Head of caudate nucleus (tissue), 42 donors: ENCODE measurements around the gene KRTAP5-4.

Experiments
- DNase-seq, 42 donors: peaks; one replicate each; pipeline versions ENCODE4 v3.0.0 to v3.0.0-alpha.2; 2020 to 2021; ENCODE audit warnings: mixed read lengths in 7 of 42
- intact Hi-C: fragments of 100-400 bp; cut with DNase I; formaldehyde crosslinking; loops from one replicate; pipeline ENCODE4 v1.15.0; 2022

KRTAP5-4 gene

DNA sequence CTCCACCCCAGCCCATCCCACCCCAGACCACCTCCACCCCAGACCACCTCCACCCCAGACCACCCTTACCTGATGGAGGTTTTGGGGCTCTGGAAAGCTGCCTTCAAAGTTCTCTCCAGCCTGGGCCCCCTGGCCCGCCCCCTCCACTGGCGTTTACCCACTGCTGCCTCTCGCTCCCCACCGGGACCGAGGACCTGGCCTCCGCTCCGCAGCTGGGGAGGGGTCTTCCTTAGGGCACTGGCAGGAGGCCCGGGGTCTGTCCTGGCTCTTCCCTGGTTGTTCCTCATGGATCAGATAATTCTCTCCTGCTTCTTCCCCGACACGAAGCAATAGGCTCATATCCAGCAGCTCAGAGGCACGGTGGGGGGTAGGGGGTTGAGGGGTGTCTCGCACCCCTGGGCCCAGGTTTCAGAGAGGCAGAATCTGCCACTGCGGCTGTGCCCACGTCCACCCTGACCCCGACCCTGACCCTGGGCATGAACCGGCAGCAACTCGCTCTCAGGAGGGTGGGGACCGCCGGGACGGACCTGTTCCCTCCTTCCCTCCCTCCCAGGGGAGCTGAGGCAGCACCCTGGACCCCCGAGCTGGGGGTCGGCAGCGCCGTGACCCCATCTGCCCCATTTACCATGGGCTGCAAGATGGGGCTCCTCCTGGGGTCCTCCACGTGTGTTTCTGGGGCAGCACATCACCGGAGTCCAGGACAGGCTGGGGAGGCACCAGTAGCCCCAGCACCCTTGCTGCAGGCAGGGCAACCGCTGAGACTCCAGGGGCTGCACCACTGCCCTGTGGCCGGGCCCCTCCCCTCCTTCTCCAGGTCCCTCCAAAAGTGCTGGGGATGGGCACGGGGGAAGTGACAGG is 20.6 kb upstream of the KRTAP5-4 start:
- intact Hi-C loops = no loop called here
- no peak for DNase-seq

DNA sequence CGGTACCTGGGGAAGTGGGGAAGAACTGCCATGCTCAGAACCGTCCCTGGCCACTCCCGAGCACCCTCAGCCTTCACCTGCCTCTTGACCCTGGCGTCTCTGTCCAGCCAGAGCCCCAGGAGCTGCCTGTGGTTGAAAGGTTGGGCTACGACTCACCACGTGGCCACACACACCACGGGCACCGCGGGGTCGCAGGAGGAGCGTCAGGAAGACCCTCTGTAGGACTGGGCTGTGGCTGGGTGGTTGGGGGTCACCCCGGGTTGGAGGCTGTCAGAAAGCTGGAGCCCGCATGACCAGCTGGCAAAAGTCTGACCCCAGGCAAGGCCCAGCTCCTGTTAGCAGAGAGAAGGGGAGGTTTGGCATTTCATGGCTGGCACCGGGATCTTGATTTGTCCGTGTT is 19.2 kb upstream of the KRTAP5-4 start:
- DNase-seq = no peak
- intact Hi-C loops = no loop called here

DNA sequence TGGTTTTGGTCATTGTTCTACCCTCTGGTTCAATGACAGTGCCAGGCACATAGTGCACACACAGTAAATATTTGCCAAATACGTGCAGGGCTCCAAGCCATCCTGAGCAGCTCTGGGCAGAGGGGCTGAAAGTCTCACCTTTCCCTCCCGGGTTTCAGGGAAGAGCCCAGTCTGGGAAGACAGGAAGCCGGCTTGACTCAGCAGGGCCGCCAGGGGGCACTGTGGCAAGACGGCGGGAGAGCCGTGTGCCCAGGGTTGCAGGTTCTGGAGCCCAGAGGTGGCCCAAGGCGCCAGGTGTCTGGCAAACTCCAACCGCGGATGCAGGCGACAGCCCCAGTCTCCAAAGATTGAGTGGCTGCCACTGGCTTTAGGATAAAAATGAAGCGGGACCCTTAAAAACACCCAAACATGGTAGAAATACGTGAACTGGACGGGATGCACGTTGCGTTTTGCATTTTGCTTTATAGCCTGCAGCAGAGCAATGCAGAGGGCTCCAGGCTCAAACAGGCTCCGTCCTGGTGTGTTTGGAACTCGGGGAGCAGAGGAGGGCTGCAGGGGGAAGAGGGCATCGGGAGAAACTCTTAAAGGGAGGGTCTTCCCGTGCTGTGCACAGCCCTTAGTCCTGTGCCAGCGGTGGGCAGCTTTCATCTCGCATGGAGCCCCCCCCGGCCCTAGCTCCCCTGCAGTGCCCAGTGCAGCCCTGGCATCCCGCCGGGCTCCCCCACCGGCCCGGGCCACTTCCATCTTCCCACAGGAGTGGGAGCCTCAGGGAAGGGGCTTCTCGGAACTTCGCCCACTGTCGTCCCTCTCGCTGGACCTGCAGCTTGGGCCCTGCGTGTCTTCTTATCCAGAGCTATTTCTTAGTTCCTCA is 18.4 kb upstream of the KRTAP5-4 start:
- DNase-seq = peak in 35 of 42 donors; percentile 12 to 71 (median 49)
- intact Hi-C loops = no loop called here

DNA sequence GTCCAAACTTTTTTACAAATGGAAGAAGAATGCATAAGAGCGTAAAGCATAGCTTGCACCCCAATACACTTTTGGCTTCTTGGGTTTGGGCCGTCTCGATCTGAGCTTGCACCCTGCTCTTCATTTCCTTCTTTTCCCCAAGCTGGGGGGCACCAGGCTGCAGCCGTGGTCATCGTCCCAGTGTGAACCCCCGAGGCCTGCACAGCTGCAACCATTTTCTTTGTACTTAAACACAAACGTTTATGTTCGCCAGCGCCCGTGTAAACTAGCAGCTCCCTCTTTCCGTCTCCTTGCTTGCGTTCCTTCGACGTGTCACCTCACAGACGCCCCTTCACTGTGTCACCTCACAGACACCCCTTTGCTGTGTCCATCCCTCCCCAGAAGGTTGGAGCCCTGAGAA is 17.7 kb upstream of the KRTAP5-4 start:
- intact Hi-C loops = no loop called here
- DNase-seq = no peak

DNA sequence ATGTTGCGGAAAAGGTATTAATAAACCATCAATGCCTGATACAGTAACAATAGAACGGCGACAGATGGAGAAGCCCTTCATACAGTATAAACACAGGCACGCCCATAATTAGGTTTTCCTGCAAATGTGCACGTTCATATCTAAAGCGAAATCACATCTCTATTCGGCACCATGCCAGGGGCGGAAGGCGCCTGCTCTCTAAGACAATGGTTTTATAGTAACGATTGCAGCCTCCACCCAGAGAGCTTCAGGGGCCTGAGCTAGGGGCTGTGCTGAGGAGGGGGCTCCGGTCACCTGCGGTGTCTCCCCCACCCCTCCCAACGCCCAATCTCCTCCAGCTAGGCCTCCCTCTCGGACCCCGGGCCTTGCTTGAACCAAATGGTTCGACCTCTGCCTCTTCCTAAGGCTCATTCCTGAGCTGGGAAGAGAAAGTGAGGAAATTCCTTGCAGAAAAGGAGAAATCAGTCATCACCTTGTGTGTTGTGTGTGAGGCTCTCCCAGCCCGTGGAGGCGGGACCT is 17.2 kb upstream of the KRTAP5-4 start:
- intact Hi-C loops = no loop called here
- DNase-seq = no peak

DNA sequence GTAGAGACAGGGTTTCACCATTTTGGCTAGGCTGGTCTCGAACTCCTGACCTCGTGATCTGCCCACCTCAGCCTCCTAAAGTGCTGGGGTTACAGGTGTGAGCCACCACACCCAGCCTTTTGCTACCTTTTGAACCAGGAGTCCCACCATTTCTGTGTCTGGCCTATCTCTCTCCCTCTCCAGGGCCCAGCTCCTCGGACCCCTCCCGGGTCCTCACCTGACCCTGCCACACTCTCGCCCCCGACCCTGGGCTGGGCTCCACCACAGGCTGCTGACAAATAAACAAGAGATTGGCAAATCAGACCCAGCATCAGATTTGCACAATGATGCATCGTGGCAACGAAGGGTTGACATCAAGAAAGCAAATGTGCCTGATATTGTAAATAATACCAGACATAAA is 16.4 kb upstream of the KRTAP5-4 start:
- DNase-seq = no peak
- intact Hi-C loops = no loop called here

DNA sequence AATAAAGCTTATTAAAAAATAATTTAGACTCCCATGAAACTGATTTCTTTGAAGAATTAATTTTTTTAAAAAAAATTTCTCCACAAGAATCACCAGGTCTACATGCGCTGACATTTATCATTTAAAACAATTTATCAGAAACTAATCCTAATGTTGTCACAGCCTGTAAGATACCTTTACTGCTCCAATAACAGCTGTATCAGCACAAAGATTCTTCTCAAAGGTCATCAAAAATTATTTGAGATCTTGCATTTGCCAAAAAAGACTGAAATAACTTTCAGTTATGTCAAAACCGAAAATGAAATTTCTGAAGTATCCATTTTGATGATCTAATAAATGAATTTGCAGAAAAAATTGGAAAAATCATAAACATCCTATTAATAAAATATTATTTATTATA is 15.7 kb upstream of the KRTAP5-4 start:
- DNase-seq = no peak
- intact Hi-C loops = no loop called here

DNA sequence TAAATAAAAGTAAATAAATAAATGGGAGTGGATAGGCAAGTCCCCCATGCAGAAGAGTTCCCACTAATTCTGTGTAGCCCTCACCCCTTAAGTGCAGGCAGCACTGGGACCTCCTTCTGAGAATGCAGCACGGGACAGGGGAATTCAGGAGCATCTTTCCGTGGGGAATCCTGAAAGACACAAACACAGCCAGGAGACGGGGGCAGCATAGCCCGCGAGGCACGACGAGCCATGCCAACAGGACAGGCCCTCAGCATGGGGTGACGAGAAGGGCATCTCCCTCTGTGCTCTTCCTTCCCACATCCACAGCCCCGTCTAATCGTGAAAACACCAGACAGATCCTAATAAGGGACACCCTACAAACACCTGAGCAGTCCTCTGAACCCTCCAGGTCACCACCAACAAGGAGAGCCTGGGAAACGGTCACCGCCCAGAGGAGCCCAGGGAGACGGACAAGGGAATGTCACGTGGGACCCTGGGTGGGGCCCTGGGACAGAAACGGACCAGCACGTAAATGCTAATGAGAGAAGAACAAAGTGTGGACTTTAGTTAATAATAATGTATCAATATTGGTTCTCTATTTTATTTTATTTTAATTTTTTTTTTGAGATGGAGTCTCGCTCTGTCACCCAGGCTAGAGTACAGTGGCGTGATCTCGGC is 14.5 kb upstream of the KRTAP5-4 start:
- DNase-seq = no peak
- intact Hi-C loops = no loop called here

DNA sequence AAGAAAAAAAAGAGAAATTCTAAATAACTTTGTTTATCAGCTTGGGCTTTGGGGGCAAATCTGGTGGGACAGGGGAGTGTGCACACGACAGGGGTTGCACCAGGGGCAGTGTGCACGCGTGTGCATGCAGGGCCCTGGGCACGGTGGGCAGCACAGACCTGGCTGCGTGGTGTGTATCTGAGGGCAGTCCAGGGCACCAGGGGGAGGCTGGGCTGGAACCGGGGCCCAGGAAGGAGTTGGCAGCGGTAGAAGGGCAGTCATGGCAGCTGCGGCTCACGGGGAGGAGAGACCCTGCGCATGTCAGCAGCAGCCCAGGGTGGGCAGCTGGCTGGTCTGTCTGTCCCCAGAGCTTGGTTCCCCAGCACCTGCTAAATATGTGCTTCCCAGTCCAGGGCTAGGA is 11.9 kb upstream of the KRTAP5-4 start:
- no peak for DNase-seq
- intact Hi-C loops = loop anchor here (5.0 kb wide), 1 partner anchor 87 kb away; no protein-coding TSS in a partner anchor

DNA sequence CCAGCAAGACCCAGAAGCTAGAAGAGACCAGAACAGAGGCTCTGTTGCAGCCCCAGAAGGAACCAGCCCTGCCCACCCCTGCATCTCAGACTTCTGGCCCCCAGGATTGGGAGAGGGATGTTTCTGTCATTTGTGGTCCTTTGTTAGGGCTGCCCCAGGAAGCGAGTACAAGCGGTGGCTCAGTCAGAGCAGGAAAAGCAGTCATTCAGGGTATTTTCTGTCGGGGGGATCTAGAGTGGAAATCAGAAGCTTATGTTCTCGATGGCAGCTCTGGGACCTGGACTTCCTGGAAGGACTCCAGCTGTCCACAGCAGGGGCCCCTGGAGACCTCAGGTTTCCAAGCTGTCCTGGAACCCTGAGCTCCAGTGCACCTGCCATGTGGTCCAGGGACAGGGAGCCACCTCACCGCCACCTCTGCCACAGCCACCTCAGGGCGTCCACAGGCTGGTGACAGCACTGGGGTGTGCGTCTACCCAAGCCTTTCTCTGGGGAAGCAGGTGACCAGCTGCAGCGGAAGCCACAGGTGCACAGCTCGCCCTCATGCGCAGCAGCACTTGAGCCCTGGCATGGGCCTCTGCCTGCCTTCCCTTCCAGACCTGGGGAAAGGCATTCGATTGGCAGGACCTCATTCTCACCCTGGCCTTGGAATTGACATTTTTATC is 10.2 kb upstream of the KRTAP5-4 start:
- DNase-seq = no peak
- intact Hi-C loops = loop anchor here (5.0 kb wide), 1 partner anchor 85 kb away; no protein-coding TSS in a partner anchor

DNA sequence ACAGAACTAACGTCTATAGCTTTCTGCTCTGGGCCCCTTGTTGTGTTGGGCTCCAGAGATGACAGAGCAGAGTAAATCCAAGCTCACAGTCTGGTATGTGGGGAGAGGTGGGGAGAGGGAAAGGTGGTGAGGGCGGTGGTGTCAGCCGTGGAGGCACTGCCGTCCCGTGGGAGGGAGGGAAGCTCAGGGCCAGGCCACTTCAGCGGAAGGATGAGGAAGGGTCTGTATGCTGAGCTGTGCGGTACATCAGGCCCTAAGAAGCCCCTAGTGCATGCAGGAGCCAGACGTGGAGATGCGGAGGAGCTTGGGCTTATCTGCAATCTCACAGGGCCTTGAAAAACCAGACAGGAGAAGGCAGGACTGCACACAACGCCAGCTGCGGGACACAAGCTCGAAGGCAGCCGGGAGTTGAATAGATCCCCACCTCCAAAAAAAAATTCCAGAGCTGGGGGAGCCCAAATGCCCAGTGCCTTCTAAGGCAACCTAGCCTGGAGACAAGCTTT is 9.2 kb upstream of the KRTAP5-4 start:
- DNase-seq = no peak
- intact Hi-C loops = loop anchor here (5.0 kb wide), 1 partner anchor 84 kb away; no protein-coding TSS in a partner anchor

DNA sequence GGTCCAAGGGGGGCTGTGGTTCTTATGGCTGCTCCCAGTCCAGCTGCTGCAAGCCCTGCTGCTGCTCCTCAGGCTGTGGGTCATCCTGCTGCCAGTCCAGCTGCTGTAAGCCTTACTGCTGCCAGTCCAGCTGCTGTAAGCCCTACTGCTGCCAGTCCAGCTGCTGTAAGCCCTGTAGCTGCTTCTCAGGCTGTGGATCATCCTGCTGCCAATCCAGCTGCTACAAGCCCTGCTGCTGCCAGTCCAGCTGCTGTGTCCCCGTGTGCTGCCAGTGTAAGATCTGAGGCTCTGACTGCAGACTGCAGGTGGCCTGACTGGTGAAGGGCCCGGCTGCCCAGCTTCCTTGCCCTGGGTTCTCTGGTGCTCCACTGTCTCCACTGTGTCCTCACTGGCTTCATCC is 8.3 kb upstream of the KRTAP5-4 start:
- no peak for DNase-seq
- intact Hi-C loops = loop anchor here (5.0 kb wide), 1 partner anchor 83 kb away; no protein-coding TSS in a partner anchor

DNA sequence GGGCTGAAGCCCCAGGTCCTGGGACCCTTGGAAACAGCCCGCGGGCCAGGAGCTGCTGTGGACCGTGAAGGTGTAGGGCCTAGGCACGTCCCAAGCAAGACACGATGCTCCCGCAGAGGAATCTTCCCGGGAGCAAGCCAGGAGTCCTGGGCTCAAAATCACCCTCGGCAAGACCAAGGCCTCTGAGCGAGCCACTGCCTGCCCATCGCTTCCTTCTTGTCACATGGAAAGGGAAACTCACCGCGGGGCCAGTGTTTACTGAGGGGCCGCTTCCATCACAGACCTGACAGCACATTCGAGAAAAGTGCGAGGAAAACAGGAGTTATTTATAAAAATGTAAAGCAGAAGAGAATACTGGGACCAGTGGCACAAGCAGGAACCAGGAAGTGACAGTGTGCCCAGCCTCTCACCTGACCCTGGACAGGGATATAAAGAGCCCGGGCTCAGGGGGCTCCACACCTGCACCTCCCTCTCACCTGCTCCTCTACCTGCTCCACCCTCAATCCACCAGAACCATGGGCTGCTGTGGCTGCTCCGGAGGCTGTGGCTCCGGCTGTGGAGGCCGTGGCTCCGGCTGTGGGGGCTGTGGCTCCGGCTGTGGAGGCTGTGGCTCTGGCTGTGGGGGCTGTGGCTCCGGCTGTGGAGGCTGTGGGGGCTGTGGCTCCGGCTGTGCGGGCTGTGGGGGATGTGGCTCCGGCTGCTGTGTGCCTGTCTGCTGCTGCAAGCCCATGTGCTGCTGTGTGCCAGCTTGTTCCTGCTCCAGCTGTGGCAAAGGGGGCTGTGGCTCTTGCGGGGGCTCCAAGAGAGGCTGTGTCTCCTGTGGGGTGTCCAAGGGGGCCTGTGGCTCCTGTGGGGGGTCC is 7.6 kb upstream of the KRTAP5-4 start, which contains the start of gene KRTAP5-5:
TSS of gene KRTAP5-5 (plus strand) at position 450 of the 860 bp plus-strand sequence. CDS start at position 516, 66 bp downstream.
- intact Hi-C loops = loop anchor here (5.0 kb wide), 1 partner anchor 82 kb away; no protein-coding TSS in a partner anchor

DNA sequence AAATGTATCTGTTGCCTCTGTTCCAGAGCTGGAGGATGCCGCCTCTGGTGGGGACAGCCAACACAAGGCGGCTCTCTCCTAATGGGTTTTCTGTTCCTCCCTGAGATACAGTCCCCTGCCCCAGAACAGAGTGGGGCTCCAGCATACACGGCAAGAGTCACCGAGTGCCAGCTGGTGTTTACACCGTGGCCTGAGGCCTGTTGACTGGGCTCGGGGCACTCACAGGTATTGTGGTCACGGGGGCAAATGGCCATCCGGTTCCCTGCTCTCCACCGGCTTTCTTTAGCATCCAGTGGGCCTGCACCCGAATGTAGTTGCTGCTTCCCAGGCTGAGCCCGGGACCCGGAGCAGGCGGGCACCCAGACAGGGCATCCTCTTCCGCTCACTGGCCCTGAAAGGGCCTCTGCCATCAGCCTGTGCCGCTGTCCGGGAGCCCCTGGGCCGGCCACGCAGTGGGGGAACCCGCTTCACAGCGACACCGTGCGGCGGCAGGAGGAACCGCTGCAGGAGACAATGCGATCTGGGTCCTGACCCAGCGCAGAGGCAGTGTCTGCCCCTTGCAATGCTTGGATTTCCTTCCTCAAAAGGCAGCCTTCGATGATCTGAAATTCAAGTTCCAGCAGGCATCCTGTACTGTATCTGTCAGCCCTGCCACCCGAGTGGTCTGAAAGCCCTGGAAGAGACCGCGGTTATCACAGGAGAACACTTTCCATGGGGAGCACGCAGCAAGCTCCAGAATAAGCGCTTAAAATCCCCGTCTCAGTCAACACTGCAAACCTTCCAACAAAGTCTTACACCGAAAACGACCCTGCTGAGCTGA is 6.8 kb upstream of the KRTAP5-4 start:
- DNase-seq = peak in 41 of 42 donors; percentile 25 to 89 (median 71)
- intact Hi-C loops = no loop called here

More for the DNA sequence above, 7.6 kb upstream of the KRTAP5-4 start, which contains the start of gene KRTAP5-5:
- DNase-seq = no peak

DNA sequence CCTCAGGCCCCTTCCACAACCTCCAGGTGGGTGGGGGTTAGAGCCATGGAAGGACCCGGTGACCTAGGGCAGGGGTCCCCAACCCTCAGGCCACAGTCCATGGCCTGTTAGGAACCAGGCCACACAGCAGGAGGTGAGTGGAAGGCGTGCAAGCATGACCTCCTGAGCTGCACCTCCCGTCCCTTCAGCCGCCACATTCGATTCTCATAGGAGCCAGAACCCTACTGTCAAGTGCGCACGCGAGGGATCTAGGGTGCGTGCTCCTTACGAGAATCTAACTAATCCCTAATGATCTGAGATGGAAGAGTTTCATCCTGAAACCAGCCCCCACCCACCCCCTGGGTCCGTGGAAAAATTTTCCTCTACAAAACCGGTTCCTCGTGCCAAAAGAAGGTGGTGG is 3.6 kb upstream of the KRTAP5-4 start:
- intact Hi-C loops = no loop called here
- no peak for DNase-seq

DNA sequence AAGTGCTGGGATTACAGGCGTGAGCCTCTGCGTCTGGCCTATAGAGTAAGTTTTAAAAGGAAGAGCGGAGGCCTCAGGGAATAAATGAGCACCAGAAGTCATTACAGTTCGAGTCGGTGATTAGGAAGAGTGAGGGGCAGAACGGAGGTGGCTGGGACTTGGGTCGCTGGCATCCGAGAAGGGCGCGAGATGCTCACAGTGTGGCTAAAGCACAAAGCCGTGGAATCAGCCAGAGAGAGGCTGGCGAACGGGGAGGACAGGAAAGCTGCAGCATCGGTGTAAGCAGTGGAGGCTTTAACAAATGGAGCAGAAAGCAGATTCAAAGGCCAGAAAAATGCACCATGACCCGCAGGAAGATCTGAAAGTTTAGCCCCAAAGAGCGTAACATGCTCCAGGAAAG is 2.7 kb upstream of the KRTAP5-4 start:
- intact Hi-C loops = no loop called here
- no peak for DNase-seq
